Neural progenitor cell (in vitro differentiated cells): ENCODE results near the gene USP7. TPM values are rescaled to one million over a fixed set of nuclear protein-coding genes. Genes with fewer than 3 reads are reported as not detected.

Experiments used
- DNase-seq: peaks from one replicate; pipeline ENCODE4 v3.0.0-alpha.2; 2016; ENCODE audit warnings: low spot score
- H2AFZ ChIP-seq: fragments of 200-600 bp; sonication (generic); replicated peaks from 2 replicates; pipeline ENCODE4 v1.6.1; 2016; ENCODE audit warnings: antibody characterized with exemption
- H3F3A ChIP-seq: fragments of 200-600 bp; sonication (generic); 2 replicates; pipeline ENCODE4 v1.6.1; 2016; ENCODE audit warnings: antibody characterized with exemption, low read depth
- H3K27ac ChIP-seq: fragments of 200-600 bp; sonication (generic); 2 replicates; pipeline ENCODE4 v1.5.1; 2016; ENCODE audit warnings: mild to moderate bottlenecking
- H3K27me3 ChIP-seq: fragments of 200-600 bp; sonication (generic); 2 replicates; pipeline ENCODE4 v1.6.1; 2016; ENCODE audit warnings: mild to moderate bottlenecking, moderate library complexity
- H3K36me3 ChIP-seq: fragments of 200-600 bp; sonication (generic); 2 replicates; pipeline ENCODE4 v1.5.1; 2016
- H3K4me1 ChIP-seq: fragments of 200-600 bp; sonication (generic); 2 replicates; pipeline ENCODE4 v1.6.1; 2016; ENCODE audit warnings: mixed run types
- H3K4me2 ChIP-seq: fragments of 200-600 bp; sonication (generic); 2 replicates; pipeline ENCODE4 v1.6.1; 2016
- H3K4me3 ChIP-seq: fragments of 200-600 bp; sonication (generic); 2 replicates; pipeline ENCODE4 v1.5.1; 2016
- H3K79me2 ChIP-seq: fragments of 200-600 bp; sonication (generic); 2 replicates; pipeline ENCODE4 v1.6.1; 2016; ENCODE audit warnings: low read depth
- H3K9ac ChIP-seq: fragments of 200-600 bp; sonication (generic); 2 replicates; pipeline ENCODE4 v1.6.1; 2016
- H3K9me3 ChIP-seq: fragments of 200-600 bp; sonication (generic); 2 replicates; pipeline ENCODE4 v1.5.1; 2016; ENCODE audit warnings: low read depth
- H4K20me1 ChIP-seq: fragments of 200-600 bp; sonication (generic); 2 replicates; pipeline ENCODE4 v1.6.1; 2016; ENCODE audit warnings: low read depth
- H3K27ac Mint-ChIP-seq: 3 replicates; pipeline ENCODE4 v1.8.0; 2021; ENCODE audit warnings: mixed read lengths
- H3K27me3 Mint-ChIP-seq: 2 replicates; pipeline ENCODE4 v1.8.0; 2022; ENCODE audit warnings: low read depth, mild to moderate bottlenecking, inconsistent platforms, moderate library complexity, mixed read lengths; ENCODE audit not compliant: insufficient read depth
- H3K36me3 Mint-ChIP-seq: 3 replicates; pipeline ENCODE4 v1.8.0; 2021; ENCODE audit warnings: mixed read lengths
- H3K4me1 Mint-ChIP-seq: 3 replicates; pipeline ENCODE4 v1.8.0; 2021; ENCODE audit warnings: mixed read lengths
- H3K4me3 Mint-ChIP-seq: 3 replicates; pipeline ENCODE4 v1.8.0; 2021; ENCODE audit warnings: mild to moderate bottlenecking, moderate library complexity, mixed read lengths
- H3K9me3 Mint-ChIP-seq: 3 replicates; pipeline ENCODE4 v1.8.0; 2020; ENCODE audit warnings: mixed read lengths
- CTCF ChIP-seq: fragments of 200-600 bp; sonication (generic); IDR thresholded peaks from 2 replicates; pipeline ENCODE4 v1.5.1; 2017; ENCODE audit warnings: antibody characterized with exemption, mild to moderate bottlenecking
- EZH2 ChIP-seq: fragments of 200-600 bp; sonication (generic); IDR thresholded peaks from 2 replicates; pipeline ENCODE4 v1.6.1; 2017; ENCODE audit warnings: antibody characterized with exemption, mild to moderate bottlenecking, moderate library complexity
- EZH2phosphoT487 ChIP-seq: fragments of 200-600 bp; sonication (generic); IDR thresholded peaks from 2 replicates; pipeline ENCODE4 v1.6.1; 2017; ENCODE audit warnings: antibody characterized with exemption
- total RNA-seq: library from RNA; depleted of rRNA; stranded (reverse); fragments of >200 nt; gene quantifications from 2 replicates; pipeline ENCODE4 v1.2.3, GENCODE V29; 2015; ENCODE audit warnings: low replicate concordance

USP7 gene
- total RNA-seq, 1 donor from 2014 or later: 90.3 TPM

- Histone ChIP-seq H3K4me1 (no peaks in the 10 kb centered on the region), H3F3A (peaks cover 5% of the 10 kb centered on the region), H3K79me2 (peaks cover 100% of the 10 kb centered on the region), H3K27ac (no peak overlapping the region), H3K4me2 (no peak overlapping the region), H3K36me3 (no peaks in the 10 kb centered on the region), H3K9me3 (no peaks in the 10 kb centered on the region), H3K27me3 (no peaks in the 10 kb centered on the region), H3K9ac (no peak overlapping the region), H2AFZ (no peak overlapping the region), H4K20me1 (peaks cover 100% of the 10 kb centered on the region), H3K4me3 (no peak overlapping the region)
- peaks cover 5% of the 10 kb centered on the region for H3K27me3 Mint-ChIP-seq
- H3K27ac Mint-ChIP-seq: no peak overlapping the region
- no peak for TF ChIP-seq CTCF
- no peak for TF ChIP-seq EZH2phosphoT487
- no peak for TF ChIP-seq EZH2
- no peak for DNase-seq
- H3K36me3 Mint-ChIP-seq: peaks cover 34% of the 10 kb centered on the region
- no peak overlapping the region for H3K4me3 Mint-ChIP-seq
- peaks cover 2% of the 10 kb centered on the region for H3K9me3 Mint-ChIP-seq
- peaks cover 20% of the 10 kb centered on the region for H3K4me1 Mint-ChIP-seq
Observed at GRCh38 chr16:8928467-8928957, 35.2 kb downstream of the USP7 start.

GRCh38 chr16:8926827-8927226, 36.9 kb downstream of the USP7 start:
- no peak for DNase-seq
- Histone ChIP-seq H4K20me1 (peaks cover 94% of the 10 kb centered on the region), H3K36me3 (peaks cover 8% of the 10 kb centered on the region), H3K4me3 (no peak overlapping the region), H3K79me2 (peaks cover 89% of the 10 kb centered on the region), H2AFZ (no peak overlapping the region), H3K9ac (no peak overlapping the region), H3K27ac (no peak overlapping the region), H3K4me2 (no peak overlapping the region), H3F3A (no peaks in the 10 kb centered on the region), H3K4me1 (no peaks in the 10 kb centered on the region), H3K27me3 (no peaks in the 10 kb centered on the region), H3K9me3 (no peaks in the 10 kb centered on the region)
- peaks cover 18% of the 10 kb centered on the region for H3K4me1 Mint-ChIP-seq
- H3K27ac Mint-ChIP-seq: no peak overlapping the region
- no peak overlapping the region for H3K4me3 Mint-ChIP-seq
- peaks cover 3% of the 10 kb centered on the region for H3K27me3 Mint-ChIP-seq
- peaks cover 2% of the 10 kb centered on the region for H3K9me3 Mint-ChIP-seq
- TF ChIP-seq EZH2phosphoT487 (no peak), EZH2 (no peak), CTCF (no peak)
- H3K36me3 Mint-ChIP-seq: peaks cover 37% of the 10 kb centered on the region

DNA sequence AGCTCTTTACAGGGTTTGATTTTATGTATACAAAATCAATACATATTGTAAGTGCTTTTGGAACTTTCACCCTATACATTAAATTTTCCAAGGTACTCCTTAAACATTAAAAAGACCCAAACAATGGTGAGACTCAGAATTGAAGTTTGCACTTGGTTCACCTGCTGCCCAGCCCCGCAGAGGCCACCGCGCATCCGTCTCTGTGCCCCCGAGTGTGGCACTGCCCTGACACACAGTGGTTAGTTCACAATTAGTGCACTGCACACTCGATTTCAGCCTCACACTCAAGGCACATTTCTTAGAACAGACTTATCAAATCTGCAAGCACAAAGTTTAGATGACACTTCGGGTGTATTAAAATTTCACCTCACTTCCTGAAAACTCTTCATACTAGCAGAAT, 38.3 kb downstream of the USP7 start:
- Histone ChIP-seq H3K4me3 (no peak overlapping the region), H3K27ac (no peak overlapping the region), H3K36me3 (peaks cover 8% of the 10 kb centered on the region), H4K20me1 (peaks cover 81% of the 10 kb centered on the region), H3K79me2 (peaks cover 76% of the 10 kb centered on the region), H3K4me1 (no peaks in the 10 kb centered on the region), H3K4me2 (no peak overlapping the region), H3F3A (no peaks in the 10 kb centered on the region), H3K9me3 (no peaks in the 10 kb centered on the region), H3K27me3 (no peaks in the 10 kb centered on the region), H3K9ac (no peak overlapping the region), H2AFZ (no peak overlapping the region)
- peaks cover 27% of the 10 kb centered on the region for H3K4me1 Mint-ChIP-seq
- H3K9me3 Mint-ChIP-seq: peaks cover 2% of the 10 kb centered on the region
- TF ChIP-seq EZH2 (no peak), CTCF (no peak), EZH2phosphoT487 (no peak)
- H3K4me3 Mint-ChIP-seq: no peak overlapping the region
- peaks cover 47% of the 10 kb centered on the region for H3K36me3 Mint-ChIP-seq
- H3K27me3 Mint-ChIP-seq: peaks cover 3% of the 10 kb centered on the region
- no peak for DNase-seq
- no peak overlapping the region for H3K27ac Mint-ChIP-seq
